Stimulated activated CD4-positive, alpha-beta T cell treated with anti-CD3 and anti-CD28 coated beads, TNF-alpha, amount 100 ng/mL, for 48 hours (primary cell): Measurements from ENCODE around the gene CRIM1.

ENCODE experiments used
- DNase-seq, 3 donors: peaks; one replicate each; pipeline ENCODE4 v3.0.0-alpha.2; 2020; ENCODE audit warnings: low read depth in 3 of 3

The CRIM1 gene

GRCh38 chr2:36520431-36520830 is 164.9 kb downstream of the CRIM1 start:
- no peak for DNase-seq

GRCh38 chr2:36523153-36523552 is 167.6 kb downstream of the CRIM1 start:
- no peak for DNase-seq

GRCh38 chr2:36525245-36525644 is 169.7 kb downstream of the CRIM1 start:
- DNase-seq = no peak

GRCh38 chr2:36526226-36526625 is 170.6 kb downstream of the CRIM1 start:
- DNase-seq = no peak

GRCh38 chr2:36528274-36528673 is 172.7 kb downstream of the CRIM1 start:
- no peak for DNase-seq

GRCh38 chr2:36528766-36529392 is 173.3 kb downstream of the CRIM1 start:
- no peak for DNase-seq

GRCh38 chr2:36530178-36530982 is 174.8 kb downstream of the CRIM1 start:
- DNase-seq = no peak

- no peak for DNase-seq
These were observed 175.4 kb downstream of the CRIM1 start for GRCh38 chr2:36530983-36531354.

- DNase-seq = no peak
These were observed 178.8 kb downstream of the CRIM1 start for GRCh38 chr2:36534275-36534799.

GRCh38 chr2:36535099-36535498 is 179.5 kb downstream of the CRIM1 start:
- no peak for DNase-seq

GRCh38 chr2:36536776-36537175 is 181.2 kb downstream of the CRIM1 start:
- DNase-seq = no peak

- no peak for DNase-seq
These were observed 182.8 kb downstream of the CRIM1 start for GRCh38 chr2:36538335-36538734.

- DNase-seq = no peak
These were observed 184.1 kb downstream of the CRIM1 start for GRCh38 chr2:36539631-36540030.

- DNase-seq = no peak
These were observed 185.6 kb downstream of the CRIM1 start for GRCh38 chr2:36540986-36541754.

GRCh38 chr2:36541891-36542595 is 186.5 kb downstream of the CRIM1 start:
- DNase-seq = no peak

- no peak for DNase-seq
These were observed 189.2 kb downstream of the CRIM1 start for GRCh38 chr2:36544638-36545338.

- DNase-seq = no peak
These were observed 190.4 kb downstream of the CRIM1 start for GRCh38 chr2:36545871-36546416.

GRCh38 chr2:36547906-36548305 is 192.3 kb downstream of the CRIM1 start:
- no peak for DNase-seq

- DNase-seq = no peak
These were observed 193.6 kb downstream of the CRIM1 start for GRCh38 chr2:36549165-36549574.

- no peak for DNase-seq
These were observed 194.4 kb downstream of the CRIM1 start for GRCh38 chr2:36550006-36550405.

GRCh38 chr2:36553683-36554082 is 198.1 kb downstream of the CRIM1 start:
- DNase-seq = no peak
